Measurements from ENCODE around the gene PRX.

The PRX gene

GRCh38 chr19:40413291-40413845 lies at the start of gene PRX:
PRX (minus strand) TSS chr19:40413378; CDS start chr19:40407932, 5,446 bp downstream.
- Histone ChIP-seq H2AFZ (ENCODE audit: low read depth) (no peak within 1 kb of the TSS), H3K4me1 (ENCODE audit: low read depth, poor library complexity, severe bottlenecking) (peaks cover 13% of the 10 kb centered on the region), H3K36me3 (ENCODE audit: insufficient read depth) (no peaks in the 10 kb centered on the region), H3K27ac (no peak within 1 kb of the TSS), H3K4me2 (no peak within 1 kb of the TSS), H4K20me1 (ENCODE audit: insufficient read depth) (no peaks in the 10 kb centered on the region), H3K4me3 (IDR thresholded peaks at IDR 0.05; ENCODE audit: insufficient read depth, low read depth, low read length) (no peak within 1 kb of the TSS), H3K27me3 (ENCODE audit: insufficient read depth, low read depth) (no peaks in the 10 kb centered on the region), H3K9ac (no peak within 1 kb of the TSS), H3K79me2 (ENCODE audit: insufficient read depth, low read depth) (no peaks in the 10 kb centered on the region)
- no peak for TF ChIP-seq CTCF (conservative IDR thresholded peaks at IDR 0.05; ENCODE audit: low read depth, low read length)

GRCh38 chr19:40461669-40462221 lies 48.6 kb upstream of the PRX start:
- no peak for TF ChIP-seq CTCF (conservative IDR thresholded peaks at IDR 0.05; ENCODE audit: low read depth, low read length)
- H2AFZ ChIP-seq (ENCODE audit: low read depth) = no peak overlapping the region
- H3K4me1 ChIP-seq (ENCODE audit: low read depth, poor library complexity, severe bottlenecking) = peaks cover 28% of the 10 kb centered on the region
- H3K79me2 ChIP-seq (ENCODE audit: insufficient read depth, low read depth) = no peaks in the 10 kb centered on the region
- no peaks in the 10 kb centered on the region for H4K20me1 ChIP-seq (ENCODE audit: insufficient read depth)
- no peak overlapping the region for H3K4me3 ChIP-seq (IDR thresholded peaks at IDR 0.05; ENCODE audit: insufficient read depth, low read depth, low read length)
- H3K4me2 ChIP-seq = no peak overlapping the region
- H3K9ac ChIP-seq = no peak overlapping the region
- no peaks in the 10 kb centered on the region for H3K27me3 ChIP-seq (ENCODE audit: insufficient read depth, low read depth)
- H3K36me3 ChIP-seq (ENCODE audit: insufficient read depth) = no peaks in the 10 kb centered on the region
- no peak overlapping the region for H3K27ac ChIP-seq

GRCh38 chr19:40460185-40460584 lies 47.0 kb upstream of the PRX start:
- no peaks in the 10 kb centered on the region for H3K79me2 ChIP-seq (ENCODE audit: insufficient read depth, low read depth)
- no peaks in the 10 kb centered on the region for H4K20me1 ChIP-seq (ENCODE audit: insufficient read depth)
- no peak overlapping the region for H3K9ac ChIP-seq
- peaks cover 20% of the 10 kb centered on the region for H3K4me1 ChIP-seq (ENCODE audit: low read depth, poor library complexity, severe bottlenecking)
- no peaks in the 10 kb centered on the region for H3K36me3 ChIP-seq (ENCODE audit: insufficient read depth)
- no peak overlapping the region for H2AFZ ChIP-seq (ENCODE audit: low read depth)
- H3K27ac ChIP-seq = no peak overlapping the region
- H3K4me3 ChIP-seq (IDR thresholded peaks at IDR 0.05; ENCODE audit: insufficient read depth, low read depth, low read length) = no peak overlapping the region
- no peak for TF ChIP-seq CTCF (conservative IDR thresholded peaks at IDR 0.05; ENCODE audit: low read depth, low read length)
- no peaks in the 10 kb centered on the region for H3K27me3 ChIP-seq (ENCODE audit: insufficient read depth, low read depth)
- H3K4me2 ChIP-seq = no peak overlapping the region

GRCh38 chr19:40458597-40458974 lies 45.4 kb upstream of the PRX start:
- Histone ChIP-seq H4K20me1 (ENCODE audit: insufficient read depth) (no peaks in the 10 kb centered on the region), H3K4me2 (no peak overlapping the region), H3K27me3 (ENCODE audit: insufficient read depth, low read depth) (no peaks in the 10 kb centered on the region), H3K79me2 (ENCODE audit: insufficient read depth, low read depth) (no peaks in the 10 kb centered on the region), H3K27ac (no peak overlapping the region), H3K36me3 (ENCODE audit: insufficient read depth) (no peaks in the 10 kb centered on the region), H3K4me1 (ENCODE audit: low read depth, poor library complexity, severe bottlenecking) (peaks cover 4% of the 10 kb centered on the region), H2AFZ (ENCODE audit: low read depth) (no peak overlapping the region), H3K4me3 (IDR thresholded peaks at IDR 0.05; ENCODE audit: insufficient read depth, low read depth, low read length) (no peak overlapping the region), H3K9ac (no peak overlapping the region)
- TF ChIP-seq CTCF (conservative IDR thresholded peaks at IDR 0.05; ENCODE audit: low read depth, low read length) = no peak
